Fibroblast of lung (primary cell): ENCODE results near the gene KRT40.

Source experiments
- EZH2 ChIP-seq: IDR thresholded peaks from 2 replicates; pipeline ENCODE4 v1.5.1; 2012; ENCODE audit warnings: low read length, control low read depth, mild to moderate bottlenecking; ENCODE audit errors: missing control alignments
- TF ChIP-seq, protein P1 (sequence below), 2 donors: IDR thresholded peaks in 1 of 2; conservative IDR thresholded peaks in 1 of 2; 1 replicate in 1 of 2; 2 replicates in 1 of 2; pipeline ENCODE4 v1.5.1; 2011 to 2012; ENCODE audit warnings: low read length in 2 of 2, control low read depth in 1 of 2, inconsistent platforms in 1 of 2, low read depth in 1 of 2, mild to moderate bottlenecking in 1 of 2

DNA sequence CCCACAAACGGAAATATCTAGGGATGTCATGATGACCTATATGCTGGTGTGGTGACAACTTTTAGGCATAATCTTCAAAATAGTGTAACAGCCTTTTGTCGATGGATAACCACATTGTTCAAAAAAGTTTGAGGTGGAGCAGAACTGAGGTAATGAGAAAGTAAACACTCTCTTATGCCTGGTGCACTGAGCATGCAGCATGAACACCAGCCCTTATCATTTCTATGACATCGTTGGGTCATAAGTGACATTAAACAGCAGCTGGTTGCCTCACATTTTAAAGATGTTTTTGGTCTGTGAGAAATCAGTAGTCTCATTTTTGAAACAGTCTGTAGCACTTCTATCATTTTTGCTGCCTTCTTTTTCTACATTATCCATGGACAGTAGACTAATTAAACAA, 48.5 kb downstream of the KRT40 start:
- TF ChIP-seq, protein P1, sequence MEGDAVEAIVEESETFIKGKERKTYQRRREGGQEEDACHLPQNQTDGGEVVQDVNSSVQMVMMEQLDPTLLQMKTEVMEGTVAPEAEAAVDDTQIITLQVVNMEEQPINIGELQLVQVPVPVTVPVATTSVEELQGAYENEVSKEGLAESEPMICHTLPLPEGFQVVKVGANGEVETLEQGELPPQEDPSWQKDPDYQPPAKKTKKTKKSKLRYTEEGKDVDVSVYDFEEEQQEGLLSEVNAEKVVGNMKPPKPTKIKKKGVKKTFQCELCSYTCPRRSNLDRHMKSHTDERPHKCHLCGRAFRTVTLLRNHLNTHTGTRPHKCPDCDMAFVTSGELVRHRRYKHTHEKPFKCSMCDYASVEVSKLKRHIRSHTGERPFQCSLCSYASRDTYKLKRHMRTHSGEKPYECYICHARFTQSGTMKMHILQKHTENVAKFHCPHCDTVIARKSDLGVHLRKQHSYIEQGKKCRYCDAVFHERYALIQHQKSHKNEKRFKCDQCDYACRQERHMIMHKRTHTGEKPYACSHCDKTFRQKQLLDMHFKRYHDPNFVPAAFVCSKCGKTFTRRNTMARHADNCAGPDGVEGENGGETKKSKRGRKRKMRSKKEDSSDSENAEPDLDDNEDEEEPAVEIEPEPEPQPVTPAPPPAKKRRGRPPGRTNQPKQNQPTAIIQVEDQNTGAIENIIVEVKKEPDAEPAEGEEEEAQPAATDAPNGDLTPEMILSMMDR (conservative IDR thresholded peaks at IDR 0.05 in 1 of 2, IDR thresholded peaks at IDR 0.05 in 1 of 2; ENCODE audit: low read depth in 1 of 2, low read length in 2 of 2) = no peak
- TF ChIP-seq EZH2 = no peak
